Esophagus muscularis mucosa (tissue), 3 donors: ENCODE results near the gene USP17L21.
"Not testable (repeated sequence)": the region's sequence is repeated elsewhere in the genome, so short reads cannot be mapped to it uniquely, and the experiment has no call there.

Experiments used
- CTCF ChIP-seq, 3 experiments: fragments of 200-600 bp in 2 of 3; fragments of 450-650 bp in 1 of 3; sonication (generic) in 2 of 3; IDR thresholded peaks; one replicate each; pipeline ENCODE4 v1.5.1; 2017 to 2019; ENCODE audit warnings: antibody characterized with exemption in 3 of 3, mild to moderate bottlenecking in 2 of 3, moderate library complexity in 1 of 3
- POLR2A ChIP-seq: fragments of 450-650 bp; IDR thresholded peaks from one replicate; pipeline ENCODE4 v1.6.1; 2017; ENCODE audit warnings: antibody characterized with exemption, moderate library complexity, mild to moderate bottlenecking, low read depth
- POLR2AphosphoS5 ChIP-seq, 2 donors: sonication (generic); formaldehyde crosslinking; IDR thresholded peaks; one replicate each; pipeline ENCODE4 v1.6.1; 2017; ENCODE audit warnings: antibody characterized with exemption in 2 of 2

- not testable (repeated sequence) for TF ChIP-seq POLR2AphosphoS5 (IDR thresholded peaks at IDR 0.05); CTCF (IDR thresholded peaks at IDR 0.05); POLR2A
Measured at GRCh38 chr4:9214701-9215100, 48.0 kb upstream of the USP17L21 start.
